ENCODE measurements around the gene FGF8. TPM values are rescaled to one million over a fixed set of nuclear protein-coding genes. Genes with fewer than 3 reads are reported as not detected.

The FGF8 gene
- total and polyA plus RNA-seq, 9 of the 15 experiments (the other 6 are each of a cell fraction or from before 2014, with no cell fraction given): 0.13 to 0.82 (median 0.37) TPM; not detected in 5

DNA sequence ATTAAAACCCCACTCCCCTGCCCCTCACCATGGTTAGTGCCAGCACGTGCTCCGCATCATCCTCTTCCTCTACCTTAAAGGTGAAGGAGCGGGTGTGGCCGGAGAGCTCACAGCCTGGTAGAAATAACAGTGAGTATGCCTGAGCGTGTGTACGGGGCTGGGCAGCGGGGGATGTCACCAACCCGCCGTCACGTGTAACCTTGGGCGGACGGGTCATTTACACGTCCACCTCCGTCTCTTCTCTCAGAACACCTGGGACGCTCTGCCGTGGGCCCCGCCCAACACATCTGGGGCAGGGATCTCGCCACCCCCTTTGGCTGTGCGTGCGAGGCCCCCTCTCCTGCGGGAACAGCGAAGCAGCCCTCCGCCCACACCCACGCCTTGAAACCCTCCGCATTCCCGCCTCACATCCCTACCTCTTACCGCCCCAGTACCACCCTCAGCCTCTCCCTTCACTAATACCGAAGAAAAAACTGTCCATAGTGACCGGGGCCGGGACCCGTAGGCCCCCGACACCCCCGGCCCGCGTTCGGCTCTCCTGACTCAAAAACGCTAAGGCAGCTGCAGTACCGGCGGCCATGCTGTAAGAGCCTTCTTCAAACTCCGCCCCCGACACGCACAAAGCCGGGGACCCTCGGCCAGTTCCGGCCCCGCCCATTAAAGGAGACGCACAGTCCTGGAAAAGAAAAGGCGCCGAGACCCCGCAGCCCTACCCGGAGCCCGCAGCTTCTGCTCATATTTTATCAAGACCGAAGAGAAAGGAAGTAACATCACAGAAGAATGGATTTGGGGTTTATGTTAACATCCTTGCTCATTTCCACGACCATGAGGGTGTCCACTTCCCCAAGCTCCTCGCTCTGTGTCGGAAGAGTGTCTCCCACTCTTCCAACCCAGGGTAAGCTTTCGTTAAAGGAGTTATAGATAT is 7.2 kb upstream of the FGF8 start, which contains the start of gene NPM3 (continued):
- TF ChIP-seq, protein P1, sequence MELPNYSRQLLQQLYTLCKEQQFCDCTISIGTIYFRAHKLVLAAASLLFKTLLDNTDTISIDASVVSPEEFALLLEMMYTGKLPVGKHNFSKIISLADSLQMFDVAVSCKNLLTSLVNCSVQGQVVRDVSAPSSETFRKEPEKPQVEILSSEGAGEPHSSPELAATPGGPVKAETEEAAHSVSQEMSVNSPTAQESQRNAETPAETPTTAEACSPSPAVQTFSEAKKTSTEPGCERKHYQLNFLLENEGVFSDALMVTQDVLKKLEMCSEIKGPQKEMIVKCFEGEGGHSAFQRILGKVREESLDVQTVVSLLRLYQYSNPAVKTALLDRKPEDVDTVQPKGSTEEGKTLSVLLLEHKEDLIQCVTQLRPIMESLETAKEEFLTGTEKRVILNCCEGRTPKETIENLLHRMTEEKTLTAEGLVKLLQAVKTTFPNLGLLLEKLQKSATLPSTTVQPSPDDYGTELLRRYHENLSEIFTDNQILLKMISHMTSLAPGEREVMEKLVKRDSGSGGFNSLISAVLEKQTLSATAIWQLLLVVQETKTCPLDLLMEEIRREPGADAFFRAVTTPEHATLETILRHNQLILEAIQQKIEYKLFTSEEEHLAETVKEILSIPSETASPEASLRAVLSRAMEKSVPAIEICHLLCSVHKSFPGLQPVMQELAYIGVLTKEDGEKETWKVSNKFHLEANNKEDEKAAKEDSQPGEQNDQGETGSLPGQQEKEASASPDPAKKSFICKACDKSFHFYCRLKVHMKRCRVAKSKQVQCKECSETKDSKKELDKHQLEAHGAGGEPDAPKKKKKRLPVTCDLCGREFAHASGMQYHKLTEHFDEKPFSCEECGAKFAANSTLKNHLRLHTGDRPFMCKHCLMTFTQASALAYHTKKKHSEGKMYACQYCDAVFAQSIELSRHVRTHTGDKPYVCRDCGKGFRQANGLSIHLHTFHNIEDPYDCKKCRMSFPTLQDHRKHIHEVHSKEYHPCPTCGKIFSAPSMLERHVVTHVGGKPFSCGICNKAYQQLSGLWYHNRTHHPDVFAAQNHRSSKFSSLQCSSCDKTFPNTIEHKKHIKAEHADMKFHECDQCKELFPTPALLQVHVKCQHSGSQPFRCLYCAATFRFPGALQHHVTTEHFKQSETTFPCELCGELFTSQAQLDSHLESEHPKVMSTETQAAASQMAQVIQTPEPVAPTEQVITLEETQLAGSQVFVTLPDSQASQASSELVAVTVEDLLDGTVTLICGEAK (IDR thresholded peaks at IDR 0.05): peak; percentile 49
- TF ChIP-seq, protein P1 (CRISPR knock-in tag; IDR thresholded peaks at IDR 0.05): no peak
- TF ChIP-seq KDM5B (IDR thresholded peaks at IDR 0.05; ENCODE audit: insufficient replicate concordance, low read depth, low read length) (peak; percentile 63), ZC3H4 (CRISPR knock-in tag; IDR thresholded peaks at IDR 0.05; ENCODE audit: borderline replicate concordance) (no peak), PHF8 (IDR thresholded peaks at IDR 0.05; ENCODE audit: borderline replicate concordance, low read length) (peak; percentile 73; the same call in 1 of the 2 replicates), MTA3 (IDR thresholded peaks at IDR 0.05; ENCODE audit: borderline replicate concordance) (no peak), EGR1 (conservative IDR thresholded peaks at IDR 0.05) (peak; percentile 90), DPF2 (IDR thresholded peaks at IDR 0.05) (no peak), MAZ (CRISPR knock-in tag; conservative IDR thresholded peaks at IDR 0.05 in 1 of 2, IDR thresholded peaks at IDR 0.05 in 1 of 2) (peak; percentile 26 to 75; a peak in 3 of 4 replicates), RBFOX2 (IDR thresholded peaks at IDR 0.05; ENCODE audit: low read depth, low read length) (peak; percentile 79), SUPT5H (IDR thresholded peaks at IDR 0.05) (peak; percentile 73), TBP (optimal IDR thresholded peaks at IDR 0.05; ENCODE audit: low read depth, low read length) (peak; percentile 56), POLR2A (conservative IDR thresholded peaks at IDR 0.05) (peak; percentile 79), RFX7 (CRISPR knock-in tag; IDR thresholded peaks at IDR 0.05) (no peak)
- TF ChIP-seq, protein P2, sequence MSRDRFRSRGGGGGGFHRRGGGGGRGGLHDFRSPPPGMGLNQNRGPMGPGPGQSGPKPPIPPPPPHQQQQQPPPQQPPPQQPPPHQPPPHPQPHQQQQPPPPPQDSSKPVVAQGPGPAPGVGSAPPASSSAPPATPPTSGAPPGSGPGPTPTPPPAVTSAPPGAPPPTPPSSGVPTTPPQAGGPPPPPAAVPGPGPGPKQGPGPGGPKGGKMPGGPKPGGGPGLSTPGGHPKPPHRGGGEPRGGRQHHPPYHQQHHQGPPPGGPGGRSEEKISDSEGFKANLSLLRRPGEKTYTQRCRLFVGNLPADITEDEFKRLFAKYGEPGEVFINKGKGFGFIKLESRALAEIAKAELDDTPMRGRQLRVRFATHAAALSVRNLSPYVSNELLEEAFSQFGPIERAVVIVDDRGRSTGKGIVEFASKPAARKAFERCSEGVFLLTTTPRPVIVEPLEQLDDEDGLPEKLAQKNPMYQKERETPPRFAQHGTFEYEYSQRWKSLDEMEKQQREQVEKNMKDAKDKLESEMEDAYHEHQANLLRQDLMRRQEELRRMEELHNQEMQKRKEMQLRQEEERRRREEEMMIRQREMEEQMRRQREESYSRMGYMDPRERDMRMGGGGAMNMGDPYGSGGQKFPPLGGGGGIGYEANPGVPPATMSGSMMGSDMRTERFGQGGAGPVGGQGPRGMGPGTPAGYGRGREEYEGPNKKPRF (IDR thresholded peaks at IDR 0.05; ENCODE audit: low read depth, low read length): no peak
- TF ChIP-seq, protein P3, sequence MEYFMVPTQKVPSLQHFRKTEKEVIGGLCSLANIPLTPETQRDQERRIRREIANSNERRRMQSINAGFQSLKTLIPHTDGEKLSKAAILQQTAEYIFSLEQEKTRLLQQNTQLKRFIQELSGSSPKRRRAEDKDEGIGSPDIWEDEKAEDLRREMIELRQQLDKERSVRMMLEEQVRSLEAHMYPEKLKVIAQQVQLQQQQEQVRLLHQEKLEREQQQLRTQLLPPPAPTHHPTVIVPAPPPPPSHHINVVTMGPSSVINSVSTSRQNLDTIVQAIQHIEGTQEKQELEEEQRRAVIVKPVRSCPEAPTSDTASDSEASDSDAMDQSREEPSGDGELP (CRISPR knock-in tag; IDR thresholded peaks at IDR 0.05; ENCODE audit: borderline replicate concordance): peak; percentile 34; the same call in 1 of the 2 replicates

Data from K562 (cell line).